TTC549 (cell line): Measurements from ENCODE around the gene KCNMA1.

ENCODE experiments used
- FAIRE-seq: peaks from 2 replicates; lab custom pipeline; 2012; peaks lifted over from hg19 to GRCh38; lab: Jason Lieb, UNC

Gene KCNMA1

DNA sequence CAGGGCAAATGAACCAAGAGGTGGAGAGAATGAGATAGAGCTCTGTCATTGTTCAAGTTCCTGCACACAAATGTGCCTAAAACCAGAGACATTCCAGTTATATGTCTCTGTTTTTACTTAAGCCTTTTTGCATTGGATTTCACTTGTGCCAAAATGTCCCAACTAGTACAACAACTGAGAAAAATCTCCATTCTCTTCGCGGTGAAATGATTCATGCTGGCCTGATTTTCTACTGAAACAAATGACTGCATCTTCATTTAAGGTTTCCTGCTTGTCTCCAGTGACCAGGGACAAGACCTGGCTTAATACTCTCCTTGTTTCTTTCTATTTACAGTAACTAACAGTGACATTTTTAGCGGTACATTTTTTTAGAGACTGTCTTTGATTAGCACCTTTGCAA, 714.9 kb downstream of the KCNMA1 start:
- no peak for FAIRE-seq

DNA sequence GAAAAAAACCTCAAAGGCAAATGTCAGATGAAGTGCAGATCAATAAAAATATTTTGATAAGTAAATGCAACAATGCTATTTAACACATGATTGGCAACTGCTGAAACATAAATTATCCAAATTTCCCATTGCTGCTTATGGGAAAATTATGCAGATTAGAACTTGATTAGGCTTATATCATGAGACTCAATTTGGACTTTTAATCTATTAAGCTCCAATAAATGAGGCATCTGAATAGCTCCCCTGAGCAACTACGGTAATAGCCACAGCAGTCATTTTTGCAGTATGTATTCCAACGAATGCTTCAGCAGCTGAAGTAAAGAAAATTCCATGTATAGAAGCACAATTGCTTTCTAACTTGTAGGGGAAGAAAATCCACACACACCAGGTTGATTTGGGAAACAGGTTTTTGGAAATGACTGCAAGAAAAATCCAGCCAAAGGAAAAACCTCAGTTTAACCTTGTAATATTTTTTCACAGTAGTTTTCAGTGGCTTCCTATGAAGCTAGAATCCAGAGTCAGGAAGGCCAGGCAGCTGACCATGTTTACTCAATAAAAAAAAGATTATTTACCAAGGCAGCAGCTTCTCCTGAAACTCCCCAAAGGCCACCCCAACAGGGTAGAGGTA, 716.1 kb downstream of the KCNMA1 start:
- FAIRE-seq: no peak

DNA sequence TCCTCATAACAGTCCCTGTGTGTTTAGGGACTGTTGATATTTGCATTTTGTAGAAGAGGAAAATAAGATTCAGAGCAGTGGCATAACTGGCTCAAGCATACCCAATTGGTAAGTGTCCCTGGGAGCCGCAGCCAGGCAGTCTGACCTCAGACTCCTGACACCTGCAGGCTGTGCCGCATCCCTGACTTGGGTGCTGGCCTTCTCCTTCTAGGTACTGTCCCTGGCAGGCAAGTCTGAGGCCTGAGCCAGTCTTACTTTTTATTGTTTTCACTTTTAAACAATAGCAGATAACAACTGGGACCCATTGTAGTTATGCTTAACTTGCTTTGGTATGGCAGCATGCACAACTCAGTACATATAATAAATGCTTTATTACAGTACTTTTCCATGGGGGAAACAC, 717.0 kb downstream of the KCNMA1 start:
- no peak for FAIRE-seq

DNA sequence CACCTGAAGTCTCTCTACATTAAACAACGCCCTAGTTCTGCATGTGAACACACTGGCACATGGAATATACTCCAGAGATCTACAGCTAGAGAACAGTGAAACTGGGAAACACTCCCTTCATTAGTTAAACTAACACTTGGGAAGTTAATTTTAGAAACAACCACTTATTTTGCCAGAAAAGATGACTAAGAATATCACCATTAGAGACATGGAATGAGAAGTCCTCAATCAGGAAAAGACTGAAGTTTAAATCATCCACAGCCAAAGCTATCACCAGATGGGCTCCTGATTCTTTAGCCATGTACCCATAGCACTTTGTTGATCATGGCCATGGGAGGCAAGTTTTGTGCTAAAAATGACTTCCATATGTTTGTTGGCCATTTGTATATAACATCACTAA, 719.5 kb downstream of the KCNMA1 start:
- no peak for FAIRE-seq

DNA sequence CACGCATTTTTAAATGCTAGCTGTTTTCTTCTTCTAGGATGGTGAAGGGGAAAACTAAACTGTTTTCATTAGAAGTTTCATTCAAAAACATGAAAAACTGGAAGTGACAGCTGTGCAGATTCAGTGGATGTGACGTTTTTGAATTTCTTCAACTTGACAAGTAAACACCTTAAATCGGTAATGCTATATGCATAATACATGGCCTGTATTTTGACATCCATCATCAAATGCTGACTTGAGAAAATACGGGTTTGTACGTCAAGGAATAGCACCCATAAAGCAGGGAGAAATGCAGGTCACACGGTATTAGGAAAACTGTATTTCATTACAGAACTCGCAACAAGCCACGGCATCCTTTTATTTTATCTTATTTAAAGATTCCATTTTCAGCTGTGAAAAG, 720.5 kb downstream of the KCNMA1 start:
- no peak for FAIRE-seq

DNA sequence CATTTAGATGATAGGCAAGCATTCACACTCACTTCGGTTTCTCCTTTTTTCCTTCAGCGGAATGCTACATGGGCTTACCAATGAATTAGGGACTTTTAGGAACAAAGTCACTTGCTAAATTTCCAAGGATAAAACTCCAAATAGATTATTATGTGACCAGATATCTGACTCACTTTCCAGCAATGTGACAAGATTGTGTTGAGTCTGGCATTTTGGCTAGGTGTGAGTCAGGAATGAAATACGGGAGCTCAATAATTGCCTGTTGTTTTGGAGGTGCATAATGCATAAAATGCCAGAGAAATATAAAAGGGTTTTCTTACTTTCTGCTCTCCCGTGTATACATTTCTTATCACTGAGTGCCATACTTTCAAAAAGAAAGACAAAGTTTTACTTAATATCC, 721.1 kb downstream of the KCNMA1 start:
- no peak for FAIRE-seq

DNA sequence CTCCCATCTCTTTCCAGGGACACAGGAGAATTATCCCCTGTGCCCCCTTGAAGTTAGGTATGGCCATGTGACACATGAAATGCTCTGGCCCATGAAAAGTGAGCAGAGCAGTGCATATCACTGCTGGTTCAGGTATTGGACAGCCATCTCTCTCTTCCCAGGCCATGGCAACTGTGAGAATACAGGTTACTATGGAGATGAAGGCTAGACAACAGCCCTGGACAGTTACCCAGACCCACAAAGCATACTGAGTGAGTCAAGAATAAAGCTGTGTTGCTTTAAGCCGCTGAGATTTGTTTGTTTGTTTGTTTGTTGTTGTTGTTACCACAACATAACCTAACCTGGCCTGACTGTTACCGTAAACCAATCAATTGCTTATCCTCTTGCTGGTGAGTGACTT, 722.3 kb downstream of the KCNMA1 start:
- FAIRE-seq: no peak

DNA sequence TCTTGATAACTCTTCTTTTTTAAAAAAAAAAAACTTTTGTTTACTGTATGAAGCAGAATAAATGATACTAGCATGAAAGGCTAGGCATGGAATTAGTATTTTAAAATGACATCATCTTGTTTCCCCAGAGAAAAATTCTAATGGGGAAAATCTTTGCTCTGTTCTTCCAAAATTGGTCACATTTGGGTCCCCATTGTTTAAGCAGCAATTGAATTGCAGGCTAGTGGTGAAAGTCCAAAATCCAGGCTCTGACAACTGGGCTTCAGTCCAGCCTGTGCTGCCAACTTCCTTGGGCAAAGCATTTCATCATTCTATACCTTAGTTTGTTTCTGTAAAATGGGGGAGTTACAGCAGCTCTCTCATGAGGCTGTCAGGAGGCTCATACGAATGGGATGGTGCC, 726.4 kb downstream of the KCNMA1 start:
- FAIRE-seq: no peak

DNA sequence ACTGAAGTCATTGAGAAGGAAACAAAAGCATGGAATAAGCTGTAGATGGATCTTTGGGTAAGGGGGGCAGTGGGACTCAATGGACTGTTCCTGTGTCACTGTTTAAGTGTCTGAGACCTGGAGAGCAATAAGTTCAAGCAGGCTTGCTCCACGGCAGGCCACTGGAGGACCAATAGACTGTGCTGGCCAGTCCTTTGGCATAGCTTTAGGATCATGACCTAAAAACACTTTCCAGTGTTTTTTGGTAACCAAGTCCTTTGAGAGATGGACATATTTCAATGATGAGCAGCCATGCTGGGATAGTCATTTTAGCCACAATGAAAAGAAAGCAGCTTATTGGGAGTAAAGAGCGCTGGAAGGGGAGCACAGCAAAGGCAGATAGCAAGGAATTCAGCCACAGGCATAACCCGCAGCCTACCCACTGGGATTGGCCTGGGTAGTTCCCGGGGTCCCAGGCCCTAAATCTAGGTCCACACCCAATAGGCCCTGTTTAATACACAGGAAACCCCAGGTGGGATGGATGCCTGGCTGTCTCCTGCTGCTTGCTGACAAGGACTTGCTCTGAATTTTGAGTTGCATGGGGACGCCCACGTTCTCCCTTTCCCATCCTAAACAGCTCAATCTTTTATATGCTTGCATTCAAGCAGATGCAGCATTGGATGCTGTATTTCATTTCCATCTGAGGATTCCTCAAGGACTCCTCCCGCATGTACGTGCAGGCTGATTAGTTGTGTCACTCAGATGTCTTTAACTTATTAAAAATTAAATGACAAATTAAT, 727.2 kb downstream of the KCNMA1 start:
- no peak for FAIRE-seq

DNA sequence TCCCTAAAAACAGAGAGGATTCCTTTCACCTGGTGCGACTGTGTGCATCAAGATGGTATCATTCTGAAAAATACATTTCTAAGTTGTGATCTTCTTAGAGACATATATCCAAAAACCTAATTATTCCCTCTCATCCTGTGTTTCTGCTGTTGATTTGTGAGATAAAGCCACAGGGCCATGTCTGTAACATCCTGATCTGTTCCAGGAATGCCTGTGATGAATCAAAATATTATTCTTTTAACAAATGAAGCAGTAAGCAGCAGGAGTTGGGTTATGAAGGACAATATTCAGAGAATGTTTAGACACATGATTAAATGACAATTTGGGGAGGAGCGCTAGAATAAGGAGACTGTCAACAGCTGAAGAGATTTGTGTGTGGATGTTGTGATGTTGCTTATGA, 731.4 kb downstream of the KCNMA1 start:
- FAIRE-seq: no peak

DNA sequence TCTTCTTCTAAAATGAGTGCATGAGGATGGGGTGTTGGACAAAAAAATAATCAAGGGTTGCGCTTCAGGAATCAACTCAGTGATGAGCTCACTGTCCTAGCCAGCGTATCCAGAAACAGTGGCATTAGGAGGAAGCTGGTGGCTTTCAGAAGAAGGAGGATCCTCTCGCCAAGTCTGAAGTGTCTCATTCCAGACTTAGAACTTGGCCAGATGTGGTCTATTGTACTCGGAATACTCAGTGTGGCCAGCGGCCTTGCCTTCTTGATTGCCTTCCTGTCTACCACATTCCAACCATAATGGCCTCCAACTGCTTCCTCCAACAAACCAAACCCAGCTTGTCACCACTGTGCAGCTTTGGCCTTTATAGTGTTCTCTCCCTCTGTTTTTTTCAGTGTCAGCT, 732.4 kb downstream of the KCNMA1 start:
- no peak for FAIRE-seq

DNA sequence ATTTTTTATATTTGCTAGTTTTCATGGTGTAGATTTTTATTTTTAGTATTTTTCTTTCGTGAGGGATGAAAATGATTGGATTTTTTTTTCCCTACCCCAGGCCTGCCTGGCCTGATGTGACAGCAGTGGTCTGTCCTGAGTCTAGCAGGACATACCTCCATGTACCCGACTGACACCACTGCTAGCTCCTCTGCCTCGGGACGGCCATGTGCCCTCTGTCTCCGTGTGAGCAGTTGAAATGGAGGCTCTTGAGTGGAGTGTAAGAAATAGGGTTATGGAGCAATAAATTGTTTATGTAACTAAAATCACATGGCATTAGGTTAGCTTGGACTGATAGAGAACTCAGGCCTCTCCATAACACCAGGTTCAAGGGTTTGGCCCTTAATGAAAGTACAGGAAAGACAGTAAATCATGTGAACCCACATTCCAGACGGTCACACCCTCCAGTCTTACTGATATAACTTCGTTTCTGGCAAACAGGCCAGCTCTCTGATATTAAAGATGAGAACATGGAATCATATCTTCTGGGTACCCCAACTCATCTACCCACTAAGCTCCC, 734.1 kb downstream of the KCNMA1 start:
- FAIRE-seq: no peak

DNA sequence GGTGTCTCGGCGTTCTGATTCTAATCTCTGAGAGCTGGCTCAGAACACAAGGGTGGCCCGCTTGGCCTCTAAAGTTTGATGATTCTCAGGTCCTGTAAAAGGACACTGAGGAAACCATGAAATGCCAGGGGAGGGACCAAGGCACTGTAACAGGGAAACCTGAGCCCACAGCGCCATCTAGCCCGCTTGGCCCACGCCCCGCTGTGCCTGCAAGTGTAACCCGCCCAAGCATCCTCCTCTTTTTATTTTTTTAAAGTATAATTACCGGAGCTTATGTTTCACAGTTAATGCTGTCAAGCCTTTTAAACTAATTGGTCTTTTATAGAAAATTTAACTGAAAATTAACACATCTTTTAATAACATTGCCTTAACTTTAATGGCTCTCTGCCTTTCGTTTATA, 734.7 kb downstream of the KCNMA1 start:
- no peak for FAIRE-seq

DNA sequence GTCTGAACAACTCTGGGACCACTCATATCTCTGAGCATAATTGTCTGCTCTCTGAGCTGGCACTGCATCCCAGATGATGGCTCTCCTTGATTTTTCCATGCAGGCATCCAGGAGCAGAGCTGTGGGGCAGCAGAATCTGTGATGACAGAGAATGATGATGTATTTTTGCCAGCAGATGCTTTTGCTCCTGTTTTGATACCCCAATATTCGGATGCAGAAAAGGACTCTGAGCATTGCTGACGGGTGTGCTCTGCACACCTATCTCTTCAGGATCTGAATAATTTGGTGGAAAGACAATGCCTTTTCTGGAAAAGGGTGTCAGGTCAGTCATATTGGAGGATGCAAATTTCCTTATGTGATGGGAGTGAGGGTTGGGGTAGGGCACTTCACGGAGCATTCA, 735.9 kb downstream of the KCNMA1 start:
- no peak for FAIRE-seq

DNA sequence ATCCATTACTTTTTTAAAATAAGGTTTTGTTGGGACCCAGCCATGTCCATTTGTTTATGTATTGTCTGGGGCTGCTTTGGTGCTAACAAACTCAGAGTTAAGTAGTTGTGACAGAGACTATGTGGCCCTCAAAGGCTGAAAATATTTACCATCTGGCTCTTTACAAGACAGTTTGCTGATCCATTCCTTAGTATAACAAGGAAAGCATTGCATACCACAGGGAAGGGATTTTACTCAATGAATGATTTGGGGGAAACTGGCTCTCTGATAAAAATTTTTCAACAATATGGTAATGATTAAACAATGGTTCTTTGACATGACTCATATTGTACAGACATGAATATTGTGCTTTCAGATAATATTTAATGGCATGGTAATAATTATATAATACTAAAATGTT, 738.1 kb downstream of the KCNMA1 start:
- no peak for FAIRE-seq

DNA sequence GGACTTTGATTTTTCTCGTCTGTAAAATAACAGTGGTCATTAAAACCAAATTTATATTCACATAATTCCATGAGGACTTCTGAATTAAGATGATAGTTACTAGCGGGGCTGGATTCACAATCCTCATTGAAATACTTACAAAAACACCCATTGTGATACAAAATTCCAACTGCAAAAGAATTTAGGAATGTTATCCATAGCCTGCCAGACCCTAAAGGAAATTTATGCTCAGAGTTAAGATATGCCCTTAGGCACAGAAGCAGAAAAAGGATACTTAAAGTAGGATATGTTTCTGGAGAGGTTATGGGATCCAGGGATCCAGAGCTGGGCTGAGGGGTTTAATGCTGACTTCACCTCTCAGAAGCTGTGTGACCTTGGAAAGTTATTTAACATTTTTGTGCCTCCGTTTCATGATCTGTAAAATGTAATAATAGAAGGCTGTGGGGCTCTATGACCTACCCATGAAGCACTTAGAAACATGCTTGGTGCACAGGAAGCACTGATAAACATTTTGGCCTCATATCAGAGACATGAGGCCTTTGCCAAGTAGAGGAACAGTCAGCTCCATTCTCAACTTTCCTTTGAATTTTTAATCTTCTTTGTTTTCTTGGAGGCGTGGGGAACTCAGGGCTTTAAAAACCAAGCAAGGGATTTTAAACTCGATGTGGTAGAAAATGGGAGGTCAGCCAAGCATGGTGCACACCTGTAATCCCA, 744.7 kb downstream of the KCNMA1 start:
- FAIRE-seq: no peak

DNA sequence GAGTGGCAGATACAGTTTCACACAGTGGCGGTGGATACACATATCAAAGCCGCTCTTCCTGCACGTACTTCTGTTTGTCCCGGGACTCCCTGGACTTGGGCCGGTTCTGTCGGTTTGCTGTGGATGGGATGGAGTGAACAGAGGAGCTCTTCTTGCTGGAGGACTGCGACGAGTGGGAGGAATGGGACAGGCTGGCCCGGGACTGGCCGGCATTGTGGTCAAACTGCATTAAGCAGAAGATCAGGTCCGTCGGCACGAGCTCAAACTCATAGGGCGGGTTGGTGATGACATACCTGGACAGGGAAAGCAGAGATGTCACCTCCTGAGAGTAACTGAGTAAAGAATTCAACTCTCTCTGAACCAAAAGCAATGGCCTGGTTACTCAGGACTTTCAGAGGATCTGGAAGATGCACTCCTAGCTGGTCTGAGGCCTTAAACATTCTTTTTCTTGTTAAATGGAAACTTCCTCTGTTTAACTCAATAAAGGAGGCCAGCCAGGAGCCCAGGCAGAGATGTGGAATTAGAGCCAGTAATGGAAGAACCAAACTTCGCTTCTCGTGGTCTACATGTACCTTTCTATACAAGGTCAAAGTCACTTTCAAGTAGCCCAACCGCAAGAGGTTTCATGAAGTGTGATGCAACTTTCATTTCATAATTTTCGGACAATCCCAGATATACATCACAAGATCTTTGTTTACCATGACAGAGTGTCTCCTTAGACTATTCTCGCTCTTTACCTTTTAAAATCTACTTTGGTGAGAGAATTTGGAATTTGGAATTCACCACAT, 750.2 kb downstream of the KCNMA1 start:
- FAIRE-seq: no peak

DNA sequence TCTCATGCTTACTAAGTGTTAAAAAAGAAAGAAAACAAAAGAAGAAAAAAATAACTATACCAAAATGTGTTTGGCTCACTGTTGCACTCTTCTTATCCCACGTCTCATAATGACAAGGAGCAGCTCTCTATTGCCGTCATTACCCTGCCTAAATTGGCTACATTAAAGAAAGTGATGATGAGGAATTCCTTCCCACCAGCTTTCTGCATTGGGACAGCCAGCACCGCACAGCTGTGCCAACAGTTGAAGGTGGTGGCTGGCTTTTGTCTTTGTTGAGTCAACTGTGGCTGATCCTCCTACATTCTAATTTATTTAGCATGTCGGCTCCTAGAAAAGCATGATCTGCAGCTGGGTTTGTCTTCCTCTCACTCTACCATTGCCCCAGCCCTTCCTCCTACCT, 751.8 kb downstream of the KCNMA1 start:
- FAIRE-seq: no peak

DNA sequence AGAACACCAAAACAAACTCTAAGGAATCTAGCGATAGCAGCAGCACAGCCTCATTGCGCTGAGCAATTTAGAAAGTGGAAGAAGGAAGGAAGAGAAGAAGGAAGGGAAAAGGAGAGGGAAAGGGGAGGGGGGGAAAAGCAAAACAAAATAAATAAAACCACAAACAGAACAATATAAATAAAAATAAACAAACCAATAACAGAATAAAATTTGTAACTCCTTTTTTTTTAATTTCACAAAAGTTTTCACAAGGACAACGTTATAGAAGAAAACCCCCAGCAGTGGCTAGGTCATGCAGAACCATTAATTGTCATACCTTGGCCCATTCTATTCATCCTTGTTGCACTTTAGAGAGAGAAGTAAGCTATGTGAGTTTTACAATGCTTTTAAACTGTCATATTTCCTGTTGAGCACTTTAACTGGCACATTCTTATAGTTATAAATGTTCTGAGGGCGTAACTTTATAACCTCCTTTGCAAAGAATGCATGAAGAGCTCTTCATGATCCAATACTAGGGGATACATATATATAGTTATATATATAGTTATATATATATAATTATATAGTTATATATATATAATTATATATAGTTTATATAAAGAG, 752.8 kb downstream of the KCNMA1 start:
- no peak for FAIRE-seq

DNA sequence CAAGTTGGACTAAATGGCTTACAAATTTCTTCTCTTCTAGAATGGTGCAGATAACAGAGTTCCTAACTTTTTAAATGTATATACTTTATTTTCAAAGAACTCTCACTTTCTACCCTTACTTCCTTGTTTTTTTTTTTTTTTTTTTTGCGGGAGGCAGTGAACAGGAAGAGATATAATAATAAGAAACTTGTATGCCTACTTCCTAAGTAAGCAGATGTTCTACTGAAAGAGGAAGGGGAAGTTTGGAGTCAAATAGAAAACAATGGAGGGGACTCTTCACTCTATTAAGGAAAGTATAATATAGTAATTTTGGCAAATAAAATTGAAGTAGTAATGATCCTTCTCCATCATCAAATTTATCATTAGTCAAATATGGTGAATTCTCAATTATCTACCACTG, 754.0 kb downstream of the KCNMA1 start:
- no peak for FAIRE-seq

DNA sequence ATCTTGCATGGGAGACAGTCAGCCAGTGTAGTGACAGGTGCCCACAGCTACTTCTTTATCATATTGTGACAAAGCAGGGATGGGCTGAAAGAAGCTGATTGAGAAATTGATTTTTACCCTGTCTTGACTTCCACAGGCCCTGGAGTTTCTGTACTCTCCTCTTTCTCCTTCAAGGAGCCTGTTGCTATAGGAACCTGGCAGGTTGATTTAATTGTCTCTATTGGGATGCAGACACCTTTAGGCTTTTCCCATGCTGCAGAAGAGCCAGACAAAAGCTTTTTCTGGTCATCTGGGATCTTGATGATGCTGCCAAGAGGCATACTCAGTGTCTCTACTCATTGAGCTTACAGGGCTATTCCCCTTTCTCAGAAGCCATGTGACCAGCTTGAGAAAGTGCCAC, 754.8 kb downstream of the KCNMA1 start:
- no peak for FAIRE-seq

DNA sequence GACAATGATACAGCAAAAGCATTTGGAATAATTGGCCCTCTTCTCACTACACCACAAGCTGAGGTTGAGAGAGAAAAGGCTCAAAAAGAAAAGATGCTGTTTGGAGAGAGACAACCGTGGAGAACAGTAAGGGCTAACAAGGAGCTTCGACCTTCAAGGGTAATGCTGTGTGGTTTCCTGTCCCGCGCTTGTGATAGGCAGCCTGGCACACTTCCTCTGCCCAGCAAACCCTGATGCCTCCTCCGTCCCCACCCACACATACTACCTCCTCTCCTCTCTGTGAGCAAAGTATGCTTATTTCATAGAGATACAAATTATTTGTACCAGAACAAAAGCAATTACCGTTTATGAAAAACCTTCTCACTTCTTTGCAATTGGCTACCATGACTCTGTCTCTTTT, 755.4 kb downstream of the KCNMA1 start:
- FAIRE-seq: no peak
